GM06990 (cell line): ENCODE measurements around the gene GNG13.
A peak's percentile ranks its signal among the peaks of the same experiment; 100 is the strongest.

Source experiments
- DNase-seq: peaks from one replicate; pipeline ENCODE4 v3.0.0-alpha.2; 2011; ENCODE audit not compliant: insufficient read length; ENCODE audit errors: extremely low read depth
- H3K27me3 ChIP-seq: replicated peaks from 2 replicates; pipeline ENCODE4 v1.6.0; 2011; ENCODE audit warnings: low read length; ENCODE audit not compliant: control insufficient read depth, insufficient read depth
- H3K36me3 ChIP-seq: 2 replicates; pipeline ENCODE4 v1.5.1; 2011; ENCODE audit warnings: low read length; ENCODE audit not compliant: control insufficient read depth, insufficient read depth
- H3K4me3 ChIP-seq: replicated peaks from 2 replicates; pipeline ENCODE4 v1.5.1; 2011; ENCODE audit warnings: low read depth, mild to moderate bottlenecking, control low read depth, low read length
- CTCF ChIP-seq: IDR thresholded peaks from 2 replicates; pipeline ENCODE4 v1.5.1; 2011; ENCODE audit warnings: low read length, control low read depth, mild to moderate bottlenecking, inconsistent platforms; ENCODE audit not compliant: insufficient read depth, poor library complexity, severe bottlenecking

GNG13 gene

GRCh38 chr16:763369-764183 lies 37.0 kb downstream of the GNG13 start:
- no peak for TF ChIP-seq CTCF
- Histone ChIP-seq H3K4me3 (no peak overlapping the region), H3K36me3 (no peaks in the 10 kb centered on the region), H3K27me3 (no peaks in the 10 kb centered on the region)
- DNase-seq, result no peak

- H3K4me3 ChIP-seq, result no peak overlapping the region
- no peaks in the 10 kb centered on the region for H3K27me3 ChIP-seq
- no peaks in the 10 kb centered on the region for H3K36me3 ChIP-seq
- TF ChIP-seq CTCF, result no peak
- DNase-seq, result no peak
These were observed 37.8 kb downstream of the GNG13 start for GRCh38 chr16:762595-763268.

GRCh38 chr16:761625-762513 lies 38.7 kb downstream of the GNG13 start:
- no peak for DNase-seq
- Histone ChIP-seq H3K36me3 (no peaks in the 10 kb centered on the region), H3K27me3 (no peaks in the 10 kb centered on the region), H3K4me3 (no peak overlapping the region)
- TF ChIP-seq CTCF, result no peak

GRCh38 chr16:760545-761343 lies 39.8 kb downstream of the GNG13 start, which contains the start of gene MSLN:
Gene MSLN, plus strand, starts transcription at chr16:760734. Its CDS starts 1,947 bp downstream, at chr16:762681.
- Histone ChIP-seq H3K36me3 (no peaks in the 10 kb centered on the region), H3K27me3 (no peaks in the 10 kb centered on the region), H3K4me3 (no peak within 1 kb of the TSS)
- no peak for DNase-seq
- no peak for TF ChIP-seq CTCF

GRCh38 chr16:760065-760464 lies 40.5 kb downstream of the GNG13 start:
- Histone ChIP-seq H3K4me3 (no peak overlapping the region), H3K36me3 (no peaks in the 10 kb centered on the region), H3K27me3 (no peaks in the 10 kb centered on the region)
- peak; percentile 9 for DNase-seq
- no peak for TF ChIP-seq CTCF
